ENCODE results near the gene DYNLT4.

- TF ChIP-seq EZH2phosphoT487 (IDR thresholded peaks at IDR 0.05; ENCODE audit: low read depth) (no peak), CTCF (IDR thresholded peaks at IDR 0.05; ENCODE audit: low read depth, low read length) (no peak)
These were observed 987 bp downstream of the DYNLT4 start for GRCh38 chr1:44806025-44806703.
